ENCODE measurements around the gene SPAG6. TPM values are rescaled to one million over a fixed set of nuclear protein-coding genes. Genes with fewer than 3 reads are reported as not detected.

SPAG6 gene
- total RNA-seq, 2 experiments from 2014 or later, result not detected

- Mint-ChIP-seq H3K4me1 (ENCODE audit: low read depth) (peaks cover 44% of the 10 kb centered on the region), H3K27ac (no peak overlapping the region), H3K9me3 (no peaks in the 10 kb centered on the region), H3K27me3 (peaks cover 59% of the 10 kb centered on the region), H3K36me3 (ENCODE audit: low read depth) (peaks cover 48% of the 10 kb centered on the region), H3K4me3 (no peak overlapping the region)
- H3K9me3 ChIP-seq (ENCODE audit: control insufficient read depth in 1 of 2, insufficient read depth in 1 of 2, low read length in 2 of 2), result peaks cover 0 to 5% of the 10 kb centered on the region in 2 experiments
- DNase-seq, result no peak
- no peak for ATAC-seq (ENCODE audit: poor library complexity)
- peaks cover 0 to 9% of the 10 kb centered on the region in 2 experiments for H3K27me3 ChIP-seq (ENCODE audit: control insufficient read depth in 1 of 2, insufficient read depth in 2 of 2, low read length in 2 of 2)
- intact Hi-C loops (cut with DNase I, micrococcal nuclease), result loop anchor here in 1 of 2 experiments (10.0 kb wide), 1 partner anchor 386 kb away; the partner anchor contains the start of gene PIP4K2A
- POLR2A ChIA-PET, result no interaction called here
- H3K36me3 ChIP-seq (ENCODE audit: insufficient read depth, low read length), result peaks cover 23% of the 10 kb centered on the region
- H3K4me3 ChIP-seq (ENCODE audit: low read length), result no peak overlapping the region
- no peak for TF ChIP-seq CTCF (IDR thresholded peaks at IDR 0.05)
- CTCF ChIA-PET, result no interaction called here
- no peak overlapping the region for H3K27ac ChIP-seq (ENCODE audit: low read depth in 1 of 2, low read length in 2 of 2)
- H3K4me1 ChIP-seq (ENCODE audit: insufficient read depth, low read length), result peaks cover 25% of the 10 kb centered on the region
Measured at GRCh38 chr10:22329150-22329549, 16.1 kb upstream of the SPAG6 start.

- H3K36me3 Mint-ChIP-seq (ENCODE audit: low read depth), result peaks cover 35% of the 10 kb centered on the region
- H3K27me3 Mint-ChIP-seq, result peaks cover 48% of the 10 kb centered on the region
- H3K27ac Mint-ChIP-seq, result peak overlapping the region; percentile 85
- ChIA-PET CTCF (interaction anchor here (0.9 to 1.3 kb wide), 2 partner anchors 9 to 13 kb away, joined by 3 to 4 read pairs; partner anchors contain the start of gene SPAG6), POLR2A (interaction anchor here (0.8 to 2.1 kb wide), 5 partner anchors 9 to 104 kb away, joined by 3 to 24 read pairs (median 5); partner anchors contain the start of gene COMMD3)
- DNase-seq, result no peak
- Histone ChIP-seq H3K4me3 (ENCODE audit: low read length) (no peak overlapping the region), H3K4me1 (ENCODE audit: insufficient read depth, low read length) (peaks cover 39% of the 10 kb centered on the region), H3K27ac (ENCODE audit: low read depth in 1 of 2, low read length in 2 of 2) (no peak overlapping the region), H3K27me3 (ENCODE audit: control insufficient read depth in 1 of 2, insufficient read depth in 2 of 2, low read length in 2 of 2) (peaks cover 20 to 36% of the 10 kb centered on the region in 2 experiments), H3K36me3 (ENCODE audit: insufficient read depth, low read length) (peaks cover 21% of the 10 kb centered on the region), H3K9me3 (ENCODE audit: control insufficient read depth in 1 of 2, insufficient read depth in 1 of 2, low read length in 2 of 2) (peaks cover 0 to 33% of the 10 kb centered on the region in 2 experiments)
- peaks cover 2% of the 10 kb centered on the region for H3K9me3 Mint-ChIP-seq
- TF ChIP-seq CTCF (IDR thresholded peaks at IDR 0.05), result no peak
- no peak for ATAC-seq (ENCODE audit: poor library complexity)
- intact Hi-C loops (cut with DNase I, micrococcal nuclease), result loop anchor here in 1 of 2 experiments (5.0 kb wide), 1 partner anchor 75 kb away; no protein-coding TSS in a partner anchor
- H3K4me1 Mint-ChIP-seq (ENCODE audit: low read depth), result peaks cover 35% of the 10 kb centered on the region
- peak overlapping the region; percentile 85 for H3K4me3 Mint-ChIP-seq
Measured at GRCh38 chr10:22332116-22332692, 13.1 kb upstream of the SPAG6 start.

- Histone ChIP-seq H3K36me3 (ENCODE audit: insufficient read depth, low read length) (peaks cover 17% of the 10 kb centered on the region), H3K9me3 (ENCODE audit: control insufficient read depth in 1 of 2, insufficient read depth in 1 of 2, low read length in 2 of 2) (peaks cover 9 to 33% of the 10 kb centered on the region in 2 experiments), H3K27me3 (ENCODE audit: control insufficient read depth in 1 of 2, insufficient read depth in 2 of 2, low read length in 2 of 2) (peaks cover 29 to 47% of the 10 kb centered on the region in 2 experiments), H3K27ac (ENCODE audit: low read depth in 1 of 2, low read length in 2 of 2) (peak overlapping the region; percentile 16 to 25), H3K4me3 (ENCODE audit: low read length) (peak overlapping the region; percentile 51), H3K4me1 (ENCODE audit: insufficient read depth, low read length) (peaks cover 39% of the 10 kb centered on the region)
- H3K27ac Mint-ChIP-seq, result peak overlapping the region; percentile 85
- peaks cover 56% of the 10 kb centered on the region for H3K27me3 Mint-ChIP-seq
- peak in 5 of 14 experiments; percentile 5 to 84 (median 68) for DNase-seq
- intact Hi-C loops (cut with DNase I, micrococcal nuclease), result loop anchor here (1.0 to 5.0 kb wide), 2 partner anchors 9 to 76 kb away; no protein-coding TSS in a partner anchor
- H3K9me3 Mint-ChIP-seq, result peaks cover 2% of the 10 kb centered on the region
- H3K4me3 Mint-ChIP-seq, result peak overlapping the region; percentile 85
- TF ChIP-seq CTCF (IDR thresholded peaks at IDR 0.05), result no peak
- H3K36me3 Mint-ChIP-seq (ENCODE audit: low read depth), result peaks cover 28% of the 10 kb centered on the region
- ChIA-PET CTCF (no interaction called here), POLR2A (interaction anchor here (1.0 to 2.1 kb wide), 3 partner anchors 10 to 105 kb away, joined by 4 to 24 read pairs (median 9); partner anchors contain the start of gene COMMD3)
- ATAC-seq (ENCODE audit: poor library complexity), result no peak
- peaks cover 39% of the 10 kb centered on the region for H3K4me1 Mint-ChIP-seq (ENCODE audit: low read depth)
Measured at GRCh38 chr10:22333167-22333974, 11.9 kb upstream of the SPAG6 start.

Data from CD4-positive, alpha-beta T cell (primary cell).